Ovary (tissue), 3 donors: Measurements from ENCODE around the gene ING2.
"Not testable (repeated sequence)": the region's sequence is repeated elsewhere in the genome, so short reads cannot be mapped to it uniquely, and the experiment has no call there.

Experiments
- CTCF ChIP-seq, 3 donors: fragments of 450-650 bp in 2 of 3; fragments of 200-600 bp in 1 of 3; IDR thresholded peaks; one replicate each; pipeline versions ENCODE4 v1.5.1 to v1.8.0; 2016 to 2022; ENCODE audit warnings: antibody characterized with exemption in 3 of 3, mild to moderate bottlenecking in 1 of 3
- EP300 ChIP-seq: sonication (generic); formaldehyde crosslinking; IDR thresholded peaks from one replicate; pipeline ENCODE4 v1.6.1; 2017; ENCODE audit warnings: antibody characterized with exemption
- POLR2A ChIP-seq: fragments of 450-650 bp; IDR thresholded peaks from one replicate; pipeline ENCODE4 v1.6.1; 2017; ENCODE audit warnings: antibody characterized with exemption, mild to moderate bottlenecking, moderate library complexity
- donor health status: DM: no; HTN: no; CAD: no.

GRCh38 chr4:183463903-183464619 lies 40.8 kb upstream of the ING2 start:
- not testable (repeated sequence) for TF ChIP-seq CTCF (IDR thresholded peaks at IDR 0.05); POLR2A; EP300
